ENCODE data around the gene SLC10A1. TPM values are rescaled to one million over a fixed set of nuclear protein-coding genes. Genes with fewer than 3 reads are reported as not detected.

SLC10A1 gene
- total and polyA plus RNA-seq, 3 donors from 2014 or later: 0.30 TPM; not detected in 2

GRCh38 chr14:69812711-69813110 lies 15.7 kb upstream of the SLC10A1 start:
- TF ChIP-seq POLR2A (IDR thresholded peaks at IDR 0.05): no peak
- TF ChIP-seq CTCF (IDR thresholded peaks at IDR 0.05): no peak
- Histone ChIP-seq H3K27ac (no peak overlapping the region), H3K4me1 (no peaks in the 10 kb centered on the region), H3K9me3 (no peaks in the 10 kb centered on the region), H3K36me3 (ENCODE audit: low read depth, missing control alignments) (no peaks in the 10 kb centered on the region), H3K27me3 (no peaks in the 10 kb centered on the region), H3K4me3 (no peak overlapping the region)
- intact Hi-C loops (cut with DNase I; ENCODE audit: low total_unique reads): no loop called here
- DNase-seq: no peak
- WGBS, 2 donors: 85 to 86% methylated on average over 9 of the region's 9 CpGs

- TF ChIP-seq CTCF (IDR thresholded peaks at IDR 0.05): no peak
- TF ChIP-seq POLR2A (IDR thresholded peaks at IDR 0.05): no peak
- 91 to 93% methylated on average over 10 of the region's 10 CpGs for WGBS, 2 donors
- Histone ChIP-seq H3K9me3 (no peaks in the 10 kb centered on the region), H3K27me3 (no peaks in the 10 kb centered on the region), H3K27ac (no peak overlapping the region), H3K4me3 (no peak overlapping the region), H3K36me3 (ENCODE audit: low read depth, missing control alignments) (no peaks in the 10 kb centered on the region), H3K4me1 (no peaks in the 10 kb centered on the region)
- intact Hi-C loops (cut with DNase I; ENCODE audit: low total_unique reads): no loop called here
- no peak for DNase-seq
These were observed 14.8 kb upstream of the SLC10A1 start for GRCh38 chr14:69811868-69812252.

- Histone ChIP-seq H3K9me3 (no peaks in the 10 kb centered on the region), H3K27me3 (no peaks in the 10 kb centered on the region), H3K27ac (no peak overlapping the region), H3K4me1 (no peaks in the 10 kb centered on the region), H3K36me3 (ENCODE audit: low read depth, missing control alignments) (no peaks in the 10 kb centered on the region), H3K4me3 (no peak overlapping the region)
- intact Hi-C loops (cut with DNase I; ENCODE audit: low total_unique reads): no loop called here
- WGBS, 2 donors: 76 to 77% methylated on average over 12 to 13 of the region's 13 CpGs
- TF ChIP-seq POLR2A (IDR thresholded peaks at IDR 0.05): no peak
- no peak for TF ChIP-seq CTCF (IDR thresholded peaks at IDR 0.05)
- no peak for DNase-seq
These were observed 14.3 kb upstream of the SLC10A1 start for GRCh38 chr14:69811227-69811867.

GRCh38 chr14:69808919-69809808 lies 12.1 kb upstream of the SLC10A1 start:
- no peak for DNase-seq
- 79 to 80% methylated on average over 12 of the region's 12 CpGs for WGBS, 2 donors
- no peaks in the 10 kb centered on the region for H3K9me3 ChIP-seq
- intact Hi-C loops (cut with DNase I; ENCODE audit: low total_unique reads): no loop called here
- H3K36me3 ChIP-seq (ENCODE audit: low read depth, missing control alignments): no peaks in the 10 kb centered on the region
- no peak overlapping the region for H3K27ac ChIP-seq
- H3K27me3 ChIP-seq: no peaks in the 10 kb centered on the region
- H3K4me3 ChIP-seq: no peak overlapping the region
- TF ChIP-seq POLR2A (IDR thresholded peaks at IDR 0.05): no peak
- no peak for TF ChIP-seq CTCF (IDR thresholded peaks at IDR 0.05)
- H3K4me1 ChIP-seq: no peaks in the 10 kb centered on the region
